Stimulated activated CD8-positive, alpha-beta memory T cell treated with anti-CD3 and anti-CD28 coated beads, Interleukin-2, amount 100 ng/mL, for 1 hour (primary cell): Measurements from ENCODE around the gene TMIE.
A peak's percentile ranks its signal among the peaks of the same experiment; 100 is the strongest.
"Not testable (repeated sequence)": the region's sequence is repeated elsewhere in the genome, so short reads cannot be mapped to it uniquely, and the experiment has no call there.

Source experiments
- DNase-seq, 2 donors: peaks; one replicate each; pipeline ENCODE4 v3.0.0-alpha.2; 2020; ENCODE audit warnings: low read depth in 2 of 2

Gene TMIE

DNA sequence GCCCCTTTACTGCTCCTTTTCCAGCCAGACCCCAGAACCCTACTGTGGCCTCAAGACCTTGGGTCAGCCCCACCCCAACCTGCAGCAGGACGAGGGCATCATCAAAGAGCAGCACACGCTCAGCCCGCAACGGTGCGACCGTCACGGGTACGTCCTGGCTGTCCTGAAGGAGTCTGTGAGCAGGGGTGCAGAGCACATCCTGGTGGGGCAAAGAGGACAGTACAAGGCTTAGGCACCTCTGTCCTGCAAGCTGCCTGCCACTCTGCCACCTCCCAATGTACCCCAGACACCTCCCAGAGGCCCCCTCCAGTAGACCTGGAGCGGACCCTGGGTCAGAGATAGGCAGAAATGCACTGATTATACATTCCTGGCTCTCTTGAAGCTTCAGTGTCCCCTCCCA, 15.7 kb upstream of the TMIE start:
- no peak for DNase-seq

DNA sequence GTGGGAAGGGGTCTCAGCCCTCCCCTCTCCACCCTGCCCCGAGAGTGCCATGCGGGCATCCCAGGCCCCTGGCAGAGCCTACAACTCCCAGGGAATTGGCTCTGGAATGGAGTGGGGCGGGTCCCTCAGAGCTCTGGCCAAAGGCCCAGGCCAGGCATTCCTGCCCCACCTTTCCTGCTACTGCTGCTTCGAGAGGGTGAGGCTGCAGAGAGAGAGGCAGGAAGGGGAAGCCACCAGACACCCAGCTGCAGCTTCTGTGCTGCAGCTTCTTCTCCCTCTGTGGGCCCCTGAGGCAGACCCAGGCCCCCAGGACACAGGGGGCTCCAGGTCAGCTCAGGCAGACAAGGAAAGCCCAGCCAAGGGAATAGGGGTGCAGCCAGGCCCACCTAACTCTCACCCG, 10.4 kb upstream of the TMIE start:
- no peak for DNase-seq

DNA sequence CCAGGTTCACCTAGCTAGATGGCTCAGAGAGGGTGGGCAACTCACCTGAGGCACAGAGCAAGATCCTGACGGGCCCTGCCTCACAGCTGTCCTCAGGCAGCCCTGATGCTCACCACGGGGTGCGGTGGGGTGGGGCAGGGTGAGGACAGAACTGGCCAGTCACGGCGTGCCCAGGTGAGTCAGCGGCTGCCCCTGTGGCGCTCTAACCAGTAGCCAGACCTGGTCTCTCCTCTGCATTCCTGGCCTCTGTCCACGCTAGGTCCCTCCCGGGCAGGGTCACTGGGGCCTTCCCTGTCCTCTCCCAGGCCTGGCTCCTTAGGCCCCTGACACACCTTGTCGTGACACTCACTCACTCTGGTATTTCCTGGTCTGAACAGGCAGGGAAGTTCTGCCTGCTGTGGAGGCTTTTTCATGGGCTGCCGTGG, 8.6 kb upstream of the TMIE start:
- no peak for DNase-seq

DNA sequence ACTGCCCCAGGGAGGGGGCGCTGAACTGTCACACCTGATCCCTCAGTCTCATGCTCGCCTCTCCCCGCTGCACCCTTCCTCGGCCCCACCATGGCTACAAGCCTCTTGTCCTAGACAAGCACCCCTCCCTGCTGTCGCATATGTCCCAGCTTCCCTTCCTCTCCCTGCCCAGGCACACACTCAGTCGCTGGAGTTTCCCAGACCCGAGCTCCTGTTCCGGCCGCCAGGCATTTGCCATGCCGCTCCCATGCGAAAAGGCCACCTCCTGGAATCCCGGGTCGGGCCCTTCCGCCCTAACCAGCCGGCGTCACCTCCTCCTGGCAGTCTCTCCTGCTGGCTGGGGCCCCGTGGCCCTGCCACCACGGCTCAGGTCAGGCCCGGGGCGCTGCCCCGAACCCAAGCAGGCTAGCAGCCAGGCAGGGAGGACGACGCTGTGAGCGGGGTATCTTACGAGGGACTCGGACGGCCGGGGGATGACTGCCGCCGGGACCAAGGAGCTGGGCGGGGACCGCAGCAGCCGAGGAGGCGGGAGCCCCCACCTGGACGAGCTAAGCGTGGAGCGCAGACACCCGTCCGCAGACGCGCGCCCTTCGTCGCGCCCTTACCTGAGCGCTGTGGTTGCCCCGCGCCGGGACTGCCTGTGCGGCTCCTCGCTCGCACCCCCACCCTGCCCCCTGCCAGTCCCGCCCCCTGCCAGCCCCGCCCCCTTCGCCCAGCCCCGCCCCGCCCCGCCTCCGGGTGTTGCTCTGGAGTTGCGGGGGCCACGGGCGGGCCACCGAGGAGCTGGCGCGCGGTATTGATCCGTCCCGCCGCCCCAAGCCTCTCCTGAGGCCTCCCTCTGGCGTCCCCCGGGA, 7.9 kb upstream of the TMIE start, which contains the start of gene ALS2CL:
TSS of gene ALS2CL (minus strand) at position 642 of the 854 bp plus-strand sequence. CDS start 4,239 bp downstream, outside the sequence.
- peak; percentile 33 to 54 for DNase-seq

DNA sequence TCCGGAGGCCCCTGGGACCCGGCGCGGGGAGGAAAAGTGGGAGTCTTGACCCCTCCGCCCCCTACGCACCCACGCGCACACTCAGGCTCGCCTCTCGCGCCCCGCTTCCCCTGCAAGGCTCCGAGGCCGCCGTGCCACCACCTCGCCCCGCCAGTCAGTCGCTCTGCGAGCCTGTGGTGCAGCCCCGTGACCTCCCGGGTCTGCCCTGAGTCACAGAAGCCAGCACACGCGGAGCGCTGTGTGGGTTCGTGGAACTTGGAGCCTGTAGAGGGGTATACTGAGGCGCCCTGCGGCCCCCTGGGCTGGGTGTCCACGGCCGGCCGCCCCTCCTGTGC, 7.3 kb upstream of the TMIE start:
- DNase-seq, result peak in 1 of 2 donors; percentile 15

DNA sequence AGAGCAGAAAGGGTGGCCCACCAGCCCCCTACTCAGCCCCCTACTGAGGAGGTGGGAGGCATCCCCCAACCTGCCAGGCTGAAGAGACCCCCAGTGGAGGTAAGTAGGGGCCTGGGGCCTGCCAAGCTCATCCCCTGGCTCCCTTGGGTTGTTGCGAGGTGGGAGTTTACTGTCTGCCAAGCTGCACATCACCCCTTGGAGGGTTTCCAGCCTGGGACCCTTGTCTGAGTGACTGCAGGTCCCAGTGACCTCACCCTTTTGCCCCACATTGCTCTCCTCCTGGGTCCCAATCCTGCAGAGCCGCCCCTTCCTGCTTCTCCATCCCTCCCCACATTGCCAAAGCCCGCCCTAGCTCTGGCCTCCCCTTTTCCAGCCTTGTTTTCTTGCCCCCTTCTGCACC, 6.7 kb upstream of the TMIE start:
- DNase-seq, result no peak

DNA sequence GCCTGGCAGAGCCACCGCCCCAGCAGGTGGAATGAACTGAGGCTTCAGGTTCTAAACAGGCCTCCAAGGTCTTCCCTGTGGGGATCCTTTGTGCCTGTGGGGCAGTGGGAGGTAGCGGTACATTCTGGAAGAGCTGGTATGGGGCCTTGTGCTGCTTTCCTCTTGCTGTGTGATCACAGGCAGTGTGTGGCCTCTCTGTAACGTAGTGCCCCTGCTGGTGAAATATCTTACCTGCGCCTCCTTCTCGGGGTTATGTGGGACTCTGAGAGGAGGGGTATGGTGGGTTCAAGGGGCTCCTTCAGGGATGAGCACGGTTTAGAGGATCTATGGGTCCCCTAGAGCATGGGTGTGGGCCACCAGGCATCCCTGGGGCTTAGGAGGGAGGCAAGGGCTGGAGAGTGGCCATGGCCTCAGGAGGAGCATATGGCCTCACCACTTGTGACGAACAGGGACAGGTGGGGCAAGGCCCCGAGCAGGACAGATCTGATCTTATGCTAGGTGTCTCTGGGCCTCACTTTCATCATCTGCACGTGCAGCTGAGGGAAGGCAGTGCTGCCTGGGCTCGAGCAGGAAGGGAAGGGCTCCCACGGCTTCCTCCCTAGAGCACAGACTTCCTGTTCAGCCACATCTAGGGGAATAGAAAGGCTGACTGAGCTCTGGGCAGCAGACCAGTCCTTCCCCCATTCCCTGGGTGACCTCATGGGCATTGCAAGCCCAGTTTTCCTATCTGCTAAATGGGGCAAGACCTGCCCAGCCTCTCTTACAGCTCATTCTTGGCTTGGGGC, 5.8 kb upstream of the TMIE start:
- DNase-seq, result no peak

DNA sequence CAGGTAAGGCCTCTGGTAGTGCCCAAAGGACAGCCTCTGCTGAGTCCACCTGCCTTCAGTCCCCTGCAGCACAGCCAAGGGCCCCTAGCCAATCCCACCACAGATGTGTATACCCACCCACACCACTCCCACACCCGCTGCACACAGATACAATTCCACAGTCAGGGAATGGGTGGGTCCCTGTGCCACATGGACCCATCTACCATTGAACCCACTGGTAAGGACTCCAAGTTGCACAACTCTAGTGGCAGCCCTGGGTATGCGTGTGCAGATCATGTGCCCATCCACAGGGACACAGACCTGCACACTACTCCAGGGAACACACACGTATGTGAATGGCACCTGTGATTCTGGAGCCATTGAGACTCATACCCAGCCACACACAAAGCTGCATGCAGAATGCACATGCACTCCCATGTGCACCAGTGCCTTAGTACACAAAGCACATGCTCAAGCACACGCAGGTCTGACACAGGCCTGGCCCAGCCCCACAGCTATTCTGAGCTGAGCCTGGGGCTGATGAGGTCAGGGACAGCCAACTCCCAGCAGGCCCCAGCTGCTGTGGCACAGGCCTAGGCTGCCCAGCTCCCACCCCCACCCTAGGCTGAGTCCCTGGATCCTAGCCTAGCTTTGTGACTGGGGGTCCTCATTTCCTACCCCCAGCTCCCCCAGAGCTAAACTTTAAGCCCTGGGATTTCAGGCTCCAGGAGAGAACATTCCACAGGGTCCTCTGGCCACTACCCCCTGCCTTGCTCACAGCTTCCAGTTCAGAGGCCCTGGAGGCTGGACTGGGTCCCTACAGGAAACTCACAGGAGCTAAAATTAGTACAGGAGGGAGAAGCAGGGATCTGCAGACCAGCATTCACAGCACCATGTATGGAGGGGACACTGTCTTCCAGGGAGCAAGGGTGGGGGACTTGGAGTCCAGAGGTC, 5.0 kb upstream of the TMIE start:
- no peak for DNase-seq

DNA sequence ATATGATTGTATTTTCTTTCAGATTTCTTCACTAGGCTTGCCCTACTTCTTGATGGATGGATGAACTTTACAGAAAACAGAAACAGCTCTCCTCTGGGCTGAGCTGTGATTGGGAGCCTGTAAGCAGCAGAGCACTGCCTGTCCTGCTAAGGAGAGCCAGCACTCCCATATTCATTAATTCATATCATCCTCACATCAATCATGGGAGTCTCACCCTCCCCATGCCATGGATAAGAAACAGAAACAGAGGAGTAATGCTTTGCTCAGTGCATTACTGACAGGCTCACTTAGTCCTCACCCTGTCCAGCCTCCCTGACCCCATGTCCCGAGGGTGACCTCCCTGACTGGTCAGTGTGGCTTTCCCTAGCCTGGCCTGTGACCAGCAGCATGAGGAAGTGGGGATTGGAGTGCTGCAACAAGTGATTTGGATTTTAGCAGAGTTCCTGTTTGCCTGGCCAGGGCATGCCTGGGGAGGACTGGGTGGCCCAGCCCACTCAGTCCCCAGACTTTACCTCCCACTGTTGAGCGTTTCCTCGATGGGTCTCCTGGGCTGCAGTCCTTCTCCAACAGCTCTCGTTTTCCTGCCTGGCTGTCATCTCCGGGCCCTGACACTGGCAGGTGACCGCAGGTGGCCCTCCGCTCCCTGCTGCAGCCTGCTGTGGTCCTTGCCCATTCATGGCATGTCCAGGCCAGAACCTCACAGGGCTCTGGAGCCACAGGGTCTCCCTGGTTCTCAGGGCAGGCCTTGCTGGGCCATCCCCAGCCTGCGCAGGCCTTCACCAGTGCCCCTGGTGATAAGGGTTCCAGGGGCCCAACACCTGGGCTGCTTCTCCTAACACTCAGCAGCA, 1.3 kb upstream of the TMIE start:
- no peak for DNase-seq

DNA sequence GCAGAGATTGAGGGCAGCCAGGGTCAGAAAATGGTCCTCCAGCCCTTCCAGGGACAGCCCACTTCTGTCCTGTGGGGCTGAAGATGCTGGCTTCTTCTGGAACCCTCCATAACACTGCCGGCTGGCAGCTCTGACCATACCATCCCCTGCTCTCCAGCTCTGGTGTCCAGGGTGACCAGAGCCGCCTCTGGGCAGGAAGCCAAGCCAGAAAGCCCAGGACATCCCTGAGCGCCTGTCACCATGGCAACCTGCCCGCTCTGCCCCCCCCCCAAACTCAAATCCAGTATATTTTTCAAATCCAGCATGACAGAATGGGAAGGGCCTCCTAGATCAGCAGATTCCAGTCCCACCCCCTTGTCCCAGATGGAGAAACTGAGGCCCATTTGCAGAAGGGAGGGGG, 420 bp upstream of the TMIE start:
- DNase-seq, result no peak

DNA sequence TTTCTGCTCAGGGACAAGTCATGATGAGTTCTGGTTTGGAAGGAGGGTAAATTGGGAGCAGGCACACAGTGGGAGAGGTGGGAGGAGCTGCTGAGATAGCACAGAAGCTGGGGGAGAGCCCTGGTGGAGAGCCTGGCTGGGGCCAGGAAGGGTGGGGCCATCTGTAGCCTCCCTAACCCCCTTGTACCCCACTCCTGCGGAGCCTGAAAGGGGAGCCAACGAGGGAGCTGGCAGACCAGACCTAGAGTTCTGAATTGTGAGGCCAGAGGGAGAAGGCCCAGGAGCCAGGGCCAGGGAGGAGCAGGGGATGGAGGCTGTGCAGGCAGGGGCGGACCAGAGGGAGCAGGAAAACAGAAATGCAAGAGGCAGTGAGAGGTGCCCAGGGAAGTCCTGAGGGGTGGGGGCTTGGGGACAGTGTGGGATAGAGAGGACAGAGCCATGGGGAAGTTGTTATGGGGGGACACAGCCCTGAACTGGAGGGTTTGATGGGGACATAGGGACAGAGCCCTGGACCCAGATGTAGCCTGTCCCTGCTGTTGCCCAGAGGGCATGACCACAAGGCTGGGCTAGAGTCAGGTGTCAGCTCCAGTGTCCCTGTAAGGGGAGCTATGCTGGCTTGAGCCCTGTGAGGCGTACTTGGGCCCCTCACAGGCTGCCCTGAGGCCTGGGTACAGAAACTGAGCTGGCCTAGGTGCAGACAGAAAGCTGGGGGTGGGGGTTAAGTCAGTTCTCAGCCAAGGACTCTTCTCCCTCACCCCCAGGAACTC, 1.2 kb downstream of the TMIE start:
- DNase-seq, result no peak

DNA sequence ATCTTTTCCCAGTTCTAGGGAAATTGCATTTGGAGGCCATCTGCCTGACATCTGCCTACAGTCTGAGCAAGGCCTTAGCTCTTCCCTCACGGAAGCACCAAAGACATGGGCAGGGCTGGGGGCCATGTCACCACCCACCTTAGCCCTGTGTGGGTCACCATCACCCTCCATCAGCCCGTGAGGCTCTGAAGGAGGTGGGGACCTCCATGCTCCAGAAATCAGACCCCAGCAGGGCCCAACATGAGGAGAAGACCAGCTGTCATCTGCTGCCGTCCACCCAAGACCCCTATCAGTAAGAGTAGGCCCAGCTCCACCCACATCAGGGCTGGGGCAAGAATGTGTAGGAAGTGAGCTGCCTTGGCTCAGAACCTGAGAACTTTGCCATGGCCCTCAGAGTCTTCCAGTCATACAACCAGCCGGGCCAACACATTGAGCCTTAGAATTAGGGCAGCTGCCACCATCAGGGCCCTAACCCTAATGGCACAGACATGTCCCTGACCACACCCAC, 1.9 kb downstream of the TMIE start:
- DNase-seq, result no peak

DNA sequence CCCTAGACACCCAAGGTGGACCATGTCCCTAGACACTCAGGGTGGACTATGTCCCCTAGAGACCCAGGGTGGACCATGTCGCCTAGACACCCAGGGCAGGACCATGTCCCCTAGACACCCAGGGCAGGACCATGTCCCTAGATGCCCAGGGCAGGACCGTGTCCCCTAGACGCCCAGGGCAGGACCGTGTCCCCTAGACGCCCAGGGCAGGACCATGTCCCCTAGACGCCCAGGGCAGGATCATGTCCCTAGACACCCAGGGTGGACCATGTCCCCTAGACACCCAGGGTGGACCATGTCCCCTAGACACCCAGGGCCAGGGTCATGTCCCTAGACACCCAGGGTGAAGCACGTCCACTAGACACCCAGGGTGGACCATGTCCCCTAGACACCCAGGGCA, 3.2 kb downstream of the TMIE start:
- not testable (repeated sequence) for DNase-seq

DNA sequence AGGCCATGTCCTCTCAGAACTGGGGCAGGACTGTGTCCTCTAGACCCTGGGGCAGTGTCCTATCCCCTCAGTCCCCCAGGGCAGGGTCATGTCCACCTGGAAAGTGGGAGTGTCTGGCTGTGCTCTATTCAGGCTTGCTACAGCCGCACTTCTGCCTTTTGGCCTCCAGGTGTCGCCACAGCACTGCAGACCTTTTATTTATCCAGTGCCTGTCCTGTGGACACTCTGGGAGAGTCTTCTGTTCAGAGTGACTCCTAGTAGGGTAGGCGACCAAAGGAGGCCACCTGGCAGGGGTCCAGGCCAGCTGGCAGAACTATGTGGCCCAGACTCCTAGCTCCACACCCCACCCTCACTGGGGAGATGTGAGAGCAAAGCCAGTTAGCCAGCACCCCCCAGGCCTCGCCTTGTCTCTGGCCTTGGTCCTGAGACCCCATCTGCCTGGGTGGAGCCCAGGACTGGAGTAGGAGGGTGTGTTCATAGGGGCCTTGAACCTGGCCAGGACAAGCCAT, 3.9 kb downstream of the TMIE start:
- peak in 1 of 2 donors; percentile 44 for DNase-seq

DNA sequence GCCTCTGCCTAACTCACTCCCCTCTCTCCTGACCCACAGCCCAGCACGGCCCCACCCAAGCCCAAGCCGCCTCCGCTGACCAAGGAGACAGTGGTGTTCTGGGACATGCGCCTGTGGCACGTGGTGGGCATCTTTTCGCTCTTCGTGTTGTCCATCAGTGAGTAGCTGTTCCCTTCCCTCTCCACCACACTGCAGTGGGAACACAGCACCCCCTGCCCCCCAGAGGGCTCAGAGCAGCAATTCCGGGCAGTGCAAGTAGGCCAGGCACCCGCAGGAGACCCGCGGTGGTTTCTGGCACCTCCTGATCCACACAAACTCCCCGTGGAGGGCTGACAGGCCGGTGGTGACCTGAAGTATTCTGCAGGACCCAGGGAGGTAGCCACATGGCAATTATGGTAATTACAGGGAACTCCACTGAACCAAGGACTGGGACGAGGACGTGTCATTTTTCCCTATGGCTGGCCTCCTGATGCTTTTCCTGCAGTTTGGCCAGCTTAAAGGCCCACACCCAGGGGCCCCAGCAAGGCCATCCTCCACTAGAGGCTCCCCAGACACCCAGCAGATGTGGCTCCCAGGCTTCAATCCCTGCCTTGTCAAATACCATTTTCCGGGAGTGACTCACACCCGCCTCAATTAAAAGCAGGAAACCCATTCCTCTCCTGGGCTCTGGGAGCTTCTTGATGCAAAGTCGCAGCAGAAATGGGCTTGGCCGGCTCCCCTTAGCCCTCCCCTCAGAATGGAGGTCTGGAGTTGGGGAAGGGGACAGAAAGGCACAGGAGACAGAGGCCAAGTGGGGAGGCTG, 4.8 kb downstream of the TMIE start:
- no peak for DNase-seq

DNA sequence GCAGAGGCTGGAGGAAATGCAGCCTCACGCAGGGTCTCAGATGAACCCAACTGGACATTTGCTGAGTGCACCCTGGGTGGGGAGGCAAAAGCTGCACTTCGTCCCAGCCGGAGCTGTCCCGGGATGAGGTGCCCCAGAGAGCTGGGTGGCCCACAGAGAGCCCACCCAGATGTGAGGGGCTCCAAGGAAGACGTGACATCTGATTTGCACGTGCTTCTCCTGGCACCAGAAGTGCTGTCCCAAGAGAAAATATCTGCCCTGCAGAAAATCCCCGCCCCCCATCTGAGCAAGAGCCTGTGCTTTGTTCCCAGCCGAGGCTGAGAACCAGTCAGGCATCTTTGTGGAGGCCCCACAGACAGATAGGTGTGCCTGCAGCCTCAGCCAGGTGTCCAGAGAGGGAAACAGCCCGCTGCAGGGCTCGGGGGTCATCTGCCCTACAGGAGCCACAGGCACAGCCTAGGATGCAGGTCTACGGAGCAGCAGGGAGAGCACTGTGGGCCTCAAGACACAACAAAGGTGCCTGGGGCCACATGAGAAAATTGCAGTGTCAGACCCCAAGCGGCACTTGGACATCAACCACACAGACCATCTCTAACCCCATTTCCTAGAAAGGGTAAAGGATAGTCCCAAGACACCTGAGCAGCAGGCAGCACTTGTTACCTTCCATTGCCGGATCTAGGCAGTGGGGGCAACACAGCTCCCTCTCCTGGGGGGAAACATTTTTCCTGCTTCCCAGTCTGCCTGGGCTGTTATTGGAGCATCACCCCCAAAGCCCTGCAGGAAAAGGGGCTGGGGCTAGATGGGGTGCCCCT, 5.8 kb downstream of the TMIE start:
- no peak for DNase-seq

DNA sequence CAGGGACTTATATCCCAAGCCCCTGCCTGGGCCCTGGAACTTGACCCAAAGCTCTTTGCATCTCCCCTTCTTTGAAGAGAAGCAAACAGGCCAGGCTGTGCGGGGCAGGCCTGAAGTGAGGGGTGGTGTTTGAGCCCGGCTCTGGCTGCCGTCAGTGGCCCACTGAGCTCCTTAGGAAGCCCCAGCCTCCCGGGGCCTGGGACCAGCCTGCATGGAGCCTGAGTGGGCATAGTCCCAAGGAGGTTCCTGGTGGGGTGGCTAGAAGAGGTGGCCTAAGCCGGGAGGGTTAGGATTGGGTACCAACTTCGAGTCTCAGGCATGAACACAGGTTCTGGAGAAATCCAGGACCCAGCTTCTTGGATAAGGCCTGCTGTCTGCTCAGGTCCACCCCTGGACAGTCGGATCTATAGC, 6.4 kb downstream of the TMIE start:
- DNase-seq, result no peak
